Activated naive CD4-positive, alpha-beta T cell treated with anti-CD3 and anti-CD28 coated beads for 36 hours (primary cell): ENCODE data around the gene HTN1. TPM values are rescaled to one million over a fixed set of nuclear protein-coding genes. Genes with fewer than 3 reads are reported as not detected.
"Not testable (repeated sequence)": the region's sequence is repeated elsewhere in the genome, so short reads cannot be mapped to it uniquely, and the experiment has no call there.

ENCODE experiments used
- CTCF ChIA-PET: fragments of 350-600 bp; sonication (Branson Sonifier 250); formaldehyde crosslinking; loops from one replicate; lab custom pipeline; 2021; ENCODE audit warnings: antibody characterized with exemption; lab: Charles Lee
- DNase-seq: peaks from one replicate; pipeline ENCODE4 v3.0.0-alpha.2; 2020
- H3K27ac Mint-ChIP-seq: one replicate; pipeline ENCODE4 v1.8.0; 2021; ENCODE audit warnings: mild to moderate bottlenecking, mixed read lengths
- H3K27me3 Mint-ChIP-seq: one replicate; pipeline ENCODE4 v1.8.0; 2021; ENCODE audit warnings: low read depth, mixed read lengths
- H3K36me3 Mint-ChIP-seq: one replicate; pipeline ENCODE4 v1.8.0; 2021; ENCODE audit warnings: low read depth, mixed read lengths
- H3K4me1 Mint-ChIP-seq: one replicate; pipeline ENCODE4 v1.8.0; 2021; ENCODE audit warnings: low read depth, mixed read lengths
- H3K4me3 Mint-ChIP-seq: one replicate; pipeline ENCODE4 v1.8.0; 2021; ENCODE audit warnings: mild to moderate bottlenecking, moderate library complexity, mixed read lengths
- H3K9me3 Mint-ChIP-seq: one replicate; pipeline ENCODE4 v1.8.0; 2021; ENCODE audit warnings: mixed read lengths
- intact Hi-C: fragments of 100-400 bp; cut with micrococcal nuclease; formaldehyde crosslinking; loops from one replicate; pipeline ENCODE4 v1.15.1; 2023
- total RNA-seq, 2 experiments: library from RNA; stranded (reverse); gene quantifications; one replicate each; pipeline ENCODE4 v1.2.3, GENCODE V29; 2021

Gene HTN1
- not detected for total RNA-seq

GRCh38 chr4:70050138-70050537 lies at the start of gene HTN1:
HTN1 (plus strand) TSS chr4:70050438; CDS start chr4:70053077, 2,639 bp downstream.
- intact Hi-C loops, H3K36me3 Mint-ChIP-seq, CTCF ChIA-PET, H3K27ac Mint-ChIP-seq, H3K27me3 Mint-ChIP-seq, H3K4me3 Mint-ChIP-seq, DNase-seq, H3K4me1 Mint-ChIP-seq, H3K9me3 Mint-ChIP-seq: not testable (repeated sequence)

- CTCF ChIA-PET = no interaction called here
- H3K27me3 Mint-ChIP-seq = peaks cover 2% of the 10 kb centered on the region
- H3K9me3 Mint-ChIP-seq = no peaks in the 10 kb centered on the region
- H3K4me3 Mint-ChIP-seq = no peak overlapping the region
- intact Hi-C loops = no loop called here
- no peaks in the 10 kb centered on the region for H3K36me3 Mint-ChIP-seq
- H3K27ac Mint-ChIP-seq = no peak overlapping the region
- H3K4me1 Mint-ChIP-seq = no peaks in the 10 kb centered on the region
- no peak for DNase-seq
Measured at GRCh38 chr4:70000711-70001110, 49.5 kb upstream of the HTN1 start.

DNA sequence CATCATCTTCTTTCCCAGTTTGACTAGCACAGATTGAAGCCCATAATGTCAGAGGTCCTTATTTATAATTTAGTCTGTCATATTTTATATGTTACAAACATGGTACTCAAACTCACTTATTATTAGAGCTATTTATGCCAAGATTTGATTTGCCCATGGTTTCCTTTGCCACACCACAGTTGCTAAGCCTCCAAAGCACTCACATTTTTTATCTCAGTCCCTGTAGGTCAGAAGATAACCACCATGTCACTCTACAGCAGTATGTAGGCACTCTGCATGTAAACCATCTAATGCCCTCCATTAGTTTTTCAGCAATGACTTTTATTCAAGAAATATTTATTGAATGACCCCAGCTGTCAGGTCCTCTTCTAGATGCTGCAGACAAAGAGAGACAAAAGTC lies 47.7 kb upstream of the HTN1 start:
- H3K27me3 Mint-ChIP-seq = peaks cover 2% of the 10 kb centered on the region
- H3K4me1 Mint-ChIP-seq = no peaks in the 10 kb centered on the region
- no peak for DNase-seq
- H3K9me3 Mint-ChIP-seq = no peaks in the 10 kb centered on the region
- H3K36me3 Mint-ChIP-seq = no peaks in the 10 kb centered on the region
- no peak overlapping the region for H3K4me3 Mint-ChIP-seq
- CTCF ChIA-PET = no interaction called here
- H3K27ac Mint-ChIP-seq = no peak overlapping the region
- intact Hi-C loops = no loop called here

DNA sequence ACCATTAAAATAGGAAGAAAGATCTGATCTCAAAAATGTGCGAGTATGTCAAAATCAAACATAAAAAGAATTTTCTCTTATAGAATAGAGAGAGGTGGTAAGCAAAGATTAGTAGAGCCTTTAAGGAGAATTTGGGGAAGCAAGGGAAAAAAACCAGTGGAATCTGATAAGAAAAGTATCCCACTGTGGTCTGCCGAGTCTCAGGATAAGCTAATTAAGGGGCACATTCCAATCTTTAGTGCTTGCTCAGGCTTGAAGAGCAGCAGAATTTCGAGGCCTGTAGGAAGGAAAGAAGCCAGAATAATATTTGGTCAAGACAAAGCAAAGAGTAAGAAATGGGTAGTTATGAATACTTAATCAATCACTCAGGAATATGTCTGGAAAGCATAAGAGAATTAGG lies 41.5 kb upstream of the HTN1 start:
- Mint-ChIP-seq H3K4me1 (no peaks in the 10 kb centered on the region), H3K27me3 (no peaks in the 10 kb centered on the region), H3K36me3 (no peaks in the 10 kb centered on the region), H3K27ac (no peak overlapping the region), H3K9me3 (no peaks in the 10 kb centered on the region), H3K4me3 (no peak overlapping the region)
- DNase-seq = no peak
- CTCF ChIA-PET = no interaction called here
- intact Hi-C loops = no loop called here

- CTCF ChIA-PET, H3K36me3 Mint-ChIP-seq, H3K27me3 Mint-ChIP-seq, H3K9me3 Mint-ChIP-seq, H3K4me3 Mint-ChIP-seq, H3K27ac Mint-ChIP-seq, intact Hi-C loops, DNase-seq, H3K4me1 Mint-ChIP-seq: not testable (repeated sequence)
Measured at GRCh38 chr4:70019006-70019405, 31.2 kb upstream of the HTN1 start.

DNA sequence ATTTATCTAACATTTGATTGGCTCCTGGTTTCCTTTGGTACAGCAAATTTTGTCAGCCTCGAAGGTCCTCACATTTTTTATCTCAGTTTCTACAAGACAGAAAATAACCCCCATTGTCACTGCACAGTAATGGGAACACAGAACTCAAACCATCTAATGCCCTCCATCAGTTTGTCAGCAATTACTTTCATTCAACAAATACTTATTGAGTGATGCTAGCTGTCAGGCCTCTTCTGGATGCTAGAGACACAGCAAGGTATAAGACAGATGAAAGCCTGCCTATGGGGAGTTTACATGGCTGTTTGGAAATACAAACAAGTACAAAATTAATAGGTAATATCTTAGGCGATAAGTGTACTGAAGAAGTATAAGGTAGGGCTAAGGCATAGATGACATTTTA lies 27.0 kb upstream of the HTN1 start:
- Mint-ChIP-seq H3K27me3 (no peaks in the 10 kb centered on the region), H3K4me3 (no peak overlapping the region), H3K27ac (no peak overlapping the region), H3K36me3 (no peaks in the 10 kb centered on the region), H3K4me1 (no peaks in the 10 kb centered on the region), H3K9me3 (no peaks in the 10 kb centered on the region)
- CTCF ChIA-PET = no interaction called here
- intact Hi-C loops = no loop called here
- DNase-seq = no peak

GRCh38 chr4:70027011-70027410 lies 23.2 kb upstream of the HTN1 start:
- H3K4me1 Mint-ChIP-seq = no peaks in the 10 kb centered on the region
- CTCF ChIA-PET = no interaction called here
- H3K27ac Mint-ChIP-seq = no peak overlapping the region
- intact Hi-C loops = no loop called here
- H3K4me3 Mint-ChIP-seq = no peak overlapping the region
- no peaks in the 10 kb centered on the region for H3K27me3 Mint-ChIP-seq
- H3K36me3 Mint-ChIP-seq = no peaks in the 10 kb centered on the region
- H3K9me3 Mint-ChIP-seq = no peaks in the 10 kb centered on the region
- DNase-seq = no peak

DNA sequence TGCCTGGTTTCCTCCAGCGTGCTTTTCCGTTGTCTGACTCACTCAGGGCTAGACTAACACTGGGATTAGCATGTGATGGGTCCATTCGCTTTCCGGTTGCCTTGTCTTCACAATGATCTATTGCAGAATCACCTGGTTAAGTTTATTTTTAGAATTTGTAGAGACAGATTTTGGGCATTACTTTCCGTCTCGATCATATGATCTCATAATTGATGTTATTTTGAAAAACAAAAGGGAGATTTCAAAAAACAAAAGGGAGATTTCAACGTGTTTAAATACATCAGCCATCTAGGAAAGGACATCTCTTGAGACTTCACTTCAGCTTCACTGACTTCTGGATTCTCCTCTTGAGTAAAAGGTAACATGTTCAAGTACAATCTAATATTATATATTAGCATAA lies 22.1 kb upstream of the HTN1 start, which contains the start of gene HTN3:
Gene HTN3 (plus strand): TSS at position 301 of the 400 bp plus-strand sequence. CDS start 2,282 bp downstream, outside the sequence.
- H3K27ac Mint-ChIP-seq, intact Hi-C loops, H3K4me3 Mint-ChIP-seq, H3K27me3 Mint-ChIP-seq, DNase-seq, H3K9me3 Mint-ChIP-seq, H3K4me1 Mint-ChIP-seq, H3K36me3 Mint-ChIP-seq: not testable (repeated sequence)
- CTCF ChIA-PET = interaction anchor here (0.6 kb wide), 1 partner anchor 155 kb away, joined by 3 read pairs; no protein-coding TSS in a partner anchor

DNA sequence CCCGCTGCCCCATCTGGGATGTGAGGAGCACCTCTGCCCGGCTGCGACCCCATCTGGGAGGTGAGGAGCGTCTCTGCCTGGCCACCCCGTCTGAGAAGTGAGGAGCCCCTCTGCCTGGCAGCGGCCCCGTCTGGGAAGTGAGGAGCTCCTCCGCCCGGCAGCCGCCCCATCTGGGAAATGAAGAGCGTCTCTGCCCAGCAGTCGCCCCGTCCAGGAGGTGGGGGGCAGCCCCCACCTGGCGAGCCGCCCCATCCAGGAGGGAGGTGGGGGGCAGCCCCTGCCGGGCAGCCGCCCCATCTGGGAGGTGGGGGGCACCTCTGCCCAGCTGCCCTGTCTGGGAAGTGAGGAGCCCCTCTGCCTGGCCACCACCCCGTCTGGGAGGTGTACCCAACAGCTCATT lies 12.7 kb upstream of the HTN1 start:
- H3K4me3 Mint-ChIP-seq, H3K4me1 Mint-ChIP-seq, H3K36me3 Mint-ChIP-seq, intact Hi-C loops, DNase-seq, H3K27me3 Mint-ChIP-seq, H3K27ac Mint-ChIP-seq, CTCF ChIA-PET: not testable (repeated sequence)
- H3K9me3 Mint-ChIP-seq = peaks cover 18% of the 10 kb centered on the region

- H3K4me3 Mint-ChIP-seq, CTCF ChIA-PET, H3K4me1 Mint-ChIP-seq, DNase-seq, intact Hi-C loops, H3K27me3 Mint-ChIP-seq, H3K36me3 Mint-ChIP-seq, H3K27ac Mint-ChIP-seq: not testable (repeated sequence)
- H3K9me3 Mint-ChIP-seq = peaks cover 14% of the 10 kb centered on the region
Measured at GRCh38 chr4:70039928-70040327, 10.3 kb upstream of the HTN1 start.

DNA sequence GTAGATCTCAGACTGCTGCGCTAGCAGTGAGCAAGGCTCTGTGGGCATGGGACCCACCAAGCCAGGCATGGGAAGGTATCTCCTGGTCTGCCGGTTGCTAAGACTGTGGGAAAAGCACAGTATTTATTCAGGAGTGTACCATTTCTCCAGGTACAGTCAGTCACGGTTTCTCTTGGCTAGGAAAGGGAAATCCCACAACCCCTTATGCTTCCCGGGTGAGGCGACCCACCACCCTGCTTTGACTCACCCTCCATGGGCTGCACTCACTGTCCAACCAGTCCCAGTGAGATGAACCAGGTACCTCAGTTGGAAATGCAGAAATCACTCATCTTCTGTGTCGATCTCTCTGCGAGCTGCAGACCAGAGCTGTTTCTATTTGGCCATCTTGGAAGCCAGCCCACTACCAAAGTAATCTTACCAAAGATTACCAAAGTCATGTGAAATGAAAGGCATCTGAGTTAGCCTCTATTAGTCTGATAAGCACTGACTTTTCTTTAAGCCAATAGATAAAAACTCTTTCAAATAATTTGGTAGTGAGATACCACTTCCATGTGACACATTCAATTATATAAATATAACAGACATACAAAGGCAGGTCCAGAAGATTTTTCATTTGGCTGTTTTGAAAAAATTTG lies 8.5 kb upstream of the HTN1 start:
- intact Hi-C loops = no loop called here
- H3K4me3 Mint-ChIP-seq = no peak overlapping the region
- H3K4me1 Mint-ChIP-seq = no peaks in the 10 kb centered on the region
- CTCF ChIA-PET = no interaction called here
- peaks cover 14% of the 10 kb centered on the region for H3K9me3 Mint-ChIP-seq
- no peaks in the 10 kb centered on the region for H3K27me3 Mint-ChIP-seq
- H3K27ac Mint-ChIP-seq = no peak overlapping the region
- no peak for DNase-seq
- peaks cover 1% of the 10 kb centered on the region for H3K36me3 Mint-ChIP-seq

DNA sequence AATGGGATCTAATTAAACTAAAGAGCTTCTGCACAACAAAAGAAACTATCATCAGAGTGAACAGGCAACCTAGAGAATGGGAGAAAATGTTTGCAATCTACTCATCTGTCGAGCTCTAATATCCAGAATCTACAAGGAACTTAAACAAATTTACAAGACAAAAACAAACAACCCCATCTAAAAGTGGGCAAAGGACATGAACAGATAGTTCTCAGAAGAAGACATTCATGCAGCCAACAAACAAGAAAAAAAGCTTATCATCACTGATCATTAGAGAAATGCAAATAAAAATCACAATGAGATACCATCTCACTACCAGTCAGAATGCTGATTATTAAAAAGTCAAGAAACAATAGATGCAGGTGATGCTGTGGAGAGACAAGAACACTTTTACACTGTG lies 6.3 kb downstream of the HTN1 start:
- H3K9me3 Mint-ChIP-seq, H3K36me3 Mint-ChIP-seq, intact Hi-C loops, H3K4me1 Mint-ChIP-seq, DNase-seq, H3K27ac Mint-ChIP-seq, CTCF ChIA-PET, H3K4me3 Mint-ChIP-seq, H3K27me3 Mint-ChIP-seq: not testable (repeated sequence)

DNA sequence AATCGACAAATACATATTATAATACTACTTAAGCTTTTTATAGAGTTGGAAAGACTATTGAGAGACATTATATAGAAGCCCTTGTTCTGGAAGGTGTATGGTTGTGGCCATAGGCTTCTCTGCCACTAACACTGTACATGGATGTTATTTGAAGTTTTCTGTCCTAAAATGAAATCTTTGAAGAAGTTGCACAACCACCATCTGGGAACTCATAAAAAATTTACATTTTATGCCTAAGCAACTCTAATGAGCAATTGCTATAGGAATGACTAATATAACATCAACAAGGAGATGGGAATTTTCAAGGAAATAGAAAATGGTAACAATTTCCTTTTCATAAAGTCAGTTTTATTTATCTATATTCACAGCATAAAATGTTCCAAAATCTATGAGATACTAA lies 7.4 kb downstream of the HTN1 start:
- DNase-seq = no peak
- intact Hi-C loops = no loop called here
- H3K9me3 Mint-ChIP-seq = peaks cover 1% of the 10 kb centered on the region
- H3K4me1 Mint-ChIP-seq = no peaks in the 10 kb centered on the region
- H3K4me3 Mint-ChIP-seq = no peak overlapping the region
- no peaks in the 10 kb centered on the region for H3K27me3 Mint-ChIP-seq
- no peaks in the 10 kb centered on the region for H3K36me3 Mint-ChIP-seq
- CTCF ChIA-PET = no interaction called here
- H3K27ac Mint-ChIP-seq = no peak overlapping the region
